NCI-H187 treated with DMSO at 0.1 percent for 48 hours (cell line): ENCODE measurements around the gene FUBP1.
"Not testable (repeated sequence)": the region's sequence is repeated elsewhere in the genome, so short reads cannot be mapped to it uniquely, and the experiment has no call there.

Experiments used
- DNase-seq: peaks from one replicate; lab custom pipeline; 2025; lab: John Stamatoyannopoulos, UW

FUBP1 gene

DNA sequence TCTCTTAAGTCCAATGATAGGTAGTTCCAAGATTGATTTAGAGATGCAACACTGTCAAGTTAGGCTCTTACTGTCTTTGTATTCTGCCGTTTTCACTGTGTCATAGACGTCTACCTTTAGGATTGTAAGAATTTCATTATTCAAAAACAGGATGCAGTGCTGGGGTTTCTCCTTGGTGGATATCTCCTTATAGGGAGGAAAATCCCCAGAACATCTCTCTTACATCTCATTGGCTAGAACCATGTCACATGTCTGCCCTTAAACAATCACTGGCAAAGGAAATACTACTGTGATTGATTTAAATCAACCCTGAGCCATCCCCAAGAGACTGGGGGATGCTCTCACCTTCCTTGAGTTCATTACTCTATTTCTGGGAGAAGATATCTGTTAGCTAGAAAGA, 10.9 kb upstream of the FUBP1 start:
- no peak for DNase-seq

DNA sequence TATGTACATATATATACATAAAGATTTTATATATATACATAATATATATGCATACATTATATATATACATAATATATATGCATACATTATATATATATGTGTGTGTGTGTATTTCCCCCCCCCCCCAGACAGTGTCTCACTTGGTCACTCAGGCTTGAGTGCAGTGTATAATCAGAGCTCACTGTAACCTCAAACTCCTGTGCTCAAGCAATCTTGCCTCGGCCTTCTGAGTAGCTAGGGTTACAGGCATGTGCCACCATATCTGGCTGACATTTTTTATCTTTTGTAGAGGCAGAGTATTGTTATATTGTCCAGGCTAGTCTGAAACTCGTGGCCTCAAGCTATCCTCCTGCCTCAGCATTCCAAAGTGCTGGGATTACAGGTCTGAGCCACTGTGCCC, 9.0 kb upstream of the FUBP1 start:
- DNase-seq: no peak

DNA sequence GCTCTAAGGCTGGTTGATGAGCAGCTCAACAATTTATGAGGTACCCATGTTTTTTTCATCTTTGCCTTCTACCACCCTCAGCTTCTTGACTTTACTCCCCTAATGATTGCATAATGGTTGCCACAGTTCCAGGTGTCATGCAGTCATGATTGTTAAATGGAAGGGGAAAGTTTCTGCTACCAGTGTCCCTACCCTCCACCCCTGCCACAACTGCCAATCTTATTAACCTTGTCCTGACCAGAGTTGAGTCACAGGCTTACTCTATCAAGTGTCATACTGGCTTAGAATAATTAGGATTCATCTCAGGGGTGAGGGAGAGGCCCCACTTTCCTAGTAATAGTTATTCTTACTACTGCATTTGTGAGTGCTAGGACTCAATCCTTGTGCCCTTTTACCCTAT, 7.9 kb upstream of the FUBP1 start:
- DNase-seq: no peak

DNA sequence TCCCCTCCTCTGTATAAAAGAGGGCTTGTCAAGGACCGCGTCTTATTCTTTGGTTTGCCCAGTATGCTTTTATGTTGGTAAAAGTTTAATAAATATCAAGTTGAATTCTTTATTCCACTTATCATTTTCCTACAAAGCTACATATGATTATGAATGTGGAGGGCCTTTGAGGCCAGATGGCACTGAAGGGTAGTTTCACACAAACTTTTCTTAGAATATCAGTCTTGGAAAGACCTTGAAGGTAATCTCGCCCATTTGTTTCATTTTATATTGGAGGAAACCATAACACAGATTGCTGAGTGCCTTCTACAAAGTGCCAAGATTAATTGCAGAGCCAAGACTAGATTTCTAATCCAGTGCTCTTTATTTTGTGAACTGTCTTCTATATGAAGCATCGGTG, 5.8 kb upstream of the FUBP1 start:
- no peak for DNase-seq

DNA sequence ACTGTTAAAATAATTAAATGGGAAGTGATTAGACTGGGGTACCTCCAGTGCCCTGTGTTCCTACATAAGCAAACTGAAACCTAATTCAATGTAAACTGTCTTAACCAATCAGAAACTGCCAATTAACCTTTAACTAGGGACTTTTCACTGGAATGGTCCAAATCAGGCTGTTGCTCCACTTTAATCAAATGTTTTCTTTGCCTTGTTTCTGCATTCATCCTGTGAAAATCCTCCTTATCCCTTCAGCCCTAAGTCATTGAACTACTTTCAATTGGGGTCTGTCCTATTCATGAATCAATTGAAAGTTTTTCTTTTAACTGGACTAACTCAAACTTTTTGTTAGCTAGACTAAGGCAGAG, 5.1 kb upstream of the FUBP1 start:
- no peak for DNase-seq

DNA sequence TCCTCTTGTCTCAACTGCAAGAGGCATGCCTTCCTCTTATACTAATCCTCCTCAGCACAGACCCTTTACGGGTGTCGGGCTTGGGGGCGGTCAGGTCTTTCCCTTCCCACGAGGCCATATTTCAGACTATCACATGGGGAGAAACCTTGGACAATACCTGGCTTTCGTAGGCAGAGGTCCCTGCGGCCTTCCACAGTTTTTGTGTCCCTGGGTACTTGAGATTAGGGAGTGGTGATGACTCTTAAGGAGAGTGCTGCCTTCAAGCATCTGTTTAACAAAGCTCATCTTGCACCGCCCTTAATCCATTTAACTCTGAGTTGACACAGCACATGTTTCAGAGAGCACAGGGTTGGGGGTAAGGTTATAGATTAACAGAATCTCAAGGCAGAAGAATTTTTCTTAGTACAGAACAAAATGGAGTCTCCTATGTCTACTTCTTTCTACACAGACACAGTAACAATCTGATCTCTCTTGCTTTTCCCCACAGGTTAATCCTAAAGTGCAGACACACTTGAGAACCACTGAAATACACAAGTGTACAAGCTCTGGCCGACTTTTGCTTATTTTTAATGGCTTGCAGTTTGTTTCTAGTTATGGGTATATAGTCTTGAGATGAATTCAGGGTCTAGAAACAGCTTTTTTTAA, 4.6 kb upstream of the FUBP1 start:
- DNase-seq: not testable (repeated sequence)

DNA sequence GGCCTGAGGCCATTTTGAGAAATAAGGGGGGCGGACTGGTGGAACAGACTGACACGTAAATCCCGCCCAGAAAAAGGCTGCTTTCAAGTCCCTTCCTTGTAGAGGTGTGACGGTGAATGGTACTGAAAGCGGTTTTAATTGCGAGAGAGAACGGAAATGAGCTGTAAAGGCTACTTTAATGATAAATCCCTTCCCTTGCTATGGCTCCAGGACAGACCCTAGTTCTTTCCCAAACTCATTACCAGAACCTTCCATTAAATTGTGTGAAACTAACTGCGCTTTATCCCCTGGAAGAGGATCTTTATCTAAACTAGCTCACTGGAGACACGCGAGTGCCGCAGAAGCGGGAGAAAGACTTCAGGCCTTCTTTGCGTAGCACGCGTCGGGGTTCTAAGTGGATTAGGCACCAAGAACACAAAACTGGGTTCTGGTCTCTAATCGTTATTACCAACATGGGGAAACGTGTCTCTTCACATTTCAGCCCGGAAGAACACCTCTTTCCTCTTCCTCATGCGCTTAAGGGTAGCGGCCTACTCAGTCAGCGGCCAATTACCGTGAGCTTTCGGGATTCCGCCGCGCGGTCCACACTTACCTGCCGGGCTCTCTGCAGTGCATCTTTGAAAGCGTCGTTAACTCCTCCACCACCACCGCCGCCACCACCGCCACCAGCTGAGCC, 441 bp downstream of the FUBP1 start:
- DNase-seq: peak; percentile 42

DNA sequence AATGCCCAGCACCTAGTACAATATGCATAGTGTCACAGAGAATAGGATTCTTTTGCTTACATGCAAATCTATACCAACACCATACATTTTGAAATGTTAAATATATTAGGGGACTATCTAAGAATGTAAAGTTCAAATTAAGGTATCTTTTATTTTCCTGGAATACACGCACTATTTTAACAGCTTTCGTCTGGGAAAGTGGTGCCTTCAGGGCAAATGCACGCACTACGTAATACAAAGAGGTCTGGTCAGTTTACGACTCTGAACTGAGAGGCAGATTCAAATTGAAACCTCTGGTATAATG, 931 bp downstream of the FUBP1 start:
- DNase-seq: no peak

DNA sequence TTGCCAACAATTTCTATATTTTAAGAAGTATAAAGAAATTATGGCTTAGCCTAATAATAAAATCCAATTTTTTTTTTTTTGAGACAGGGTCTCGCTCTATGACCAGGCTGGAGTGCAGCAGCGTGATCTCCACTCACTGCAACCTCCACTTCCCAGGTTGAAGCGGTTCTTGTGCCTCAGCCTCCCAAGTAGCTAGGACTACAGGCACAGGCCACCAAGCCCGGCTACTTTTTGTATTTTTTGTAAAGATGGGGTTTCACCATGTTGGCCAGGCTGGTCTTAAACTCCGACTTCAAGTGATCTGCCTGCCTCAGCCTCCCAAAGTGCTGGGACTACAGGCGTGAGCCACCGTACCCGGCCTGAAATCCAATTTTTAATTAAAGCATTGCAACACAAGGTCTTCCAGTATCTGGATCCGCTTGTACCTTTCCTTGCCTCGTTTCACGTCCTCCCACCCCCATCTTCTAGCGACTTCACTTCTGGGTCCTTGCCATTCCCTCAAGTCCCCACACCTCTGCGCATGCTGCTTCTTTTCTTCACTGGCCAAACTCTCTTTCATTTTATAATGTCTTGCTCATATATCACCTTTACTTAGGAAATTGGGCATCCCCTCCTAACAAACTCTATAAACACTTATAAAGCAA, 2.3 kb downstream of the FUBP1 start:
- DNase-seq: no peak

DNA sequence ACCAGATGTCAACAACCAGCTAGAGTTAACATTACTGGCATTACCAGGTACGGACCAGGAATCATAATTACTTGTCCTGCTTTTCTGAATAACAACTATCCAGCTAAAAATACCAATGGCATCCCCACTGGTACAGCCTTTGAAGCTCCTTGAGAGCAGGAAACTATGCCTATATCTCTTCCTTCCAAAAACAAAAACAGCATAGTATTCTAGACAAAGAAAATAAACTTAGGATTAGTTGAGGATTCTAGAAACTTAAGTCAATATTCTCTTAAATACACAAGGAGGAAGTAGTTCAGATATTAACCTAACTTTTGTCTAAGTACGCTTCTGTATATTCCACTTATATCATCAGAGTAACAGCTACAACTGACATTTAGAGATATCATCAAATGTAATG, 3.0 kb downstream of the FUBP1 start:
- no peak for DNase-seq

DNA sequence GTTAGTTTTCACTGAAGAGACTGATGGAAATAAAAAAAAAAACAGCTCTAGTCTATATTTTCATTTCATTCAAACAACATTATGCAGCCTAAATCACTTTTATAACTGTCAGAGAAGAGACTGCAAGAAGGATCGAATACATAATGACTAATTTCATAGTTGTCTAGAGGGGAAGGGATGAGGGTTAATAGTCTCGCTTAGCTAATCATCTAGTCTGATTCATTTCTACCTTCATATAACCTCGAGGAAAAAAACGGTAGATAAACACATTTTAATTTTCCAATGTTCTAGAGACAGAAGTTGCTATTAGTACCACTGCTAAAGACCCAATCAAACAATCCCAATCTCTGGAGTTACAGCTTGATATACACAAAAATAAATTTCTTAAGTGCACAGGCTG, 3.5 kb downstream of the FUBP1 start:
- DNase-seq: no peak

DNA sequence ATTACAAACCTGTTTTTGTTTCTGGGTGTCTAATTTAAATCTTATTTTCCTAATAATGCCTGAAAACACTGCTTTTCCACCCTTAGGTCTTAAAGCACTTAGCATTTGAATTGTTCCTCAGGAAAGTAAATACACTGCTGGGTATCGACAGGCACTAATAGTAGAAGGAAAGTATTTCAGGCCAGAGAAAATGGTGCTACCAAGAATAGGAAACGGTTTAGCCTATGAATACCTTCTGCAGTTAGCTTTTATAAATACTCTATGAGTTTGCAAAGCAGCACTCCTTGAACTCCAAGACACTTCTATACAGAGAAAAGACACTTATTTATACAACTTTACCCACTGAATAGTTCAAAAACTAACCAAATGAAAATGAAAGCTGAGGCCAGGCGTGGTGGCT, 6.8 kb downstream of the FUBP1 start:
- no peak for DNase-seq

DNA sequence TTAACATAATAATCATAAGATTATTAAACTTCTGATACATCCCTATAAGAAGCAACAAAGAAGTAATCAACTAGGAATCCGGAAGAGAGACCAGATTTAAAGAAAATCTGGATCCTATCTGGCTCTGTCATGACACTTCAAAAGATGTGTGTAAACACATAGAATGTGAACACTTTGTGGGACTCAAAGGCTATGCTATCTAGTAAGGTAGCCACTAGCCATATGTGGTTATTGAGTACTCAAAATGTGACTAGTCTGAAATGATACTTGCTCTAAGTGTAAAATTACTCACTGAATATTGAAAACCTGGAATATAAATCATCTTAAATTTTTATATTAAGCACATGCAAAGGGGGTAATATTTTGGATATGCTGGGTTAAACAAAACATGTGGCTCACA, 8.7 kb downstream of the FUBP1 start:
- no peak for DNase-seq

DNA sequence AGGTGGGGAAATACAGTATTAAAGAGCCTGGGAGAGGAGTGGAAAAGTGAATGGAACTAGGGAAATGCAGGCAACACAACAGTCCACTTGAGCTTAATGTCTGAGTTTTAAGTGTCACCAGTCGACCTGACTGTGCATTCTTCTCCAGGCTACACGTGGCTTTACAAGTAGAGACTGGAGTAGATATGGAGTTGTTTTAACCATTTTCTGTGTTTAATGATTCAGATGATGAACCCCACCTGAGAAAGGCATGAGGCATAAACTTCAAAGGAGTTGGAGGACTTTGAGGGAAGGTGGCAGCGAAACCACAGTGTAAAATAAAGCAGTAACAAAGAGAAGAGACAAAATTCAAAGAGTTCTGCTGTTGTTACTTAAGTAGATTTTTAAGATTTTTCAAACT, 12.6 kb downstream of the FUBP1 start:
- DNase-seq: no peak

DNA sequence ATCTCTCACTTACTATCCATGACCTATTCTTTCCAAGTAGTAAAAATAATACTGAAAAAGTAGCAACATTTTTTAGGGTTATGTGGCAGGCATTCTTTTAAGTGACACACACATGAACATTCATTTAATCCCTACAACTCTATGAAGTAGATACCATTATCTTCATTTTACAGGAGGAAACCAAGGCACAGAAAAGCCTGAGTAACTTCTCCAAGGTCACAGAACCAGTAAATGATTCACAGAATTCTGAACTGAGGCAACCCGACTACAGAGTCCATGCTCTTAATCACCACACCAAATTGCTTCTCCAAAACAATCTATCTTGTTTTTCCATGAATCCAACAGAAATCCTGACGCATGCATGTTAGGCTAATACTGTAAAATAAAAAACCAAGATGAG, 17.5 kb downstream of the FUBP1 start:
- DNase-seq: no peak

DNA sequence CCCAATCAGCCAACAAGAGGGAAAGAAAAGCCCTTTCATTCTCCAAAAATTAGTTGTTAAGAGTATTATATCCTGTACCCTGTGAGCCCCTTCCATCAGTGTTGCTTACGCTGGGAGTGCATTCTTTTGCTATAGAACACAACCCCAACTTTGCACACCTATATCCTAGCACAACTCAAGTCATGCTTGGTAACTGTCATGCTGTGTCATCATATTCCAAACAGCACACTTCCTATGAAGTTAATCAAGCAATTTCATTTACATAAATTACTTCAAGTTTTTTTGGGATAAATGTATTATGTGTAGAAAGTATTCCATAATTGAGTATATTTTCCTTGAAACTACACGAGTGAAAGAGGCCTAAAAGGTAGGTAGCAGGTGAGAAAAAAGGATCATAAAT, 20.0 kb downstream of the FUBP1 start:
- DNase-seq: no peak

DNA sequence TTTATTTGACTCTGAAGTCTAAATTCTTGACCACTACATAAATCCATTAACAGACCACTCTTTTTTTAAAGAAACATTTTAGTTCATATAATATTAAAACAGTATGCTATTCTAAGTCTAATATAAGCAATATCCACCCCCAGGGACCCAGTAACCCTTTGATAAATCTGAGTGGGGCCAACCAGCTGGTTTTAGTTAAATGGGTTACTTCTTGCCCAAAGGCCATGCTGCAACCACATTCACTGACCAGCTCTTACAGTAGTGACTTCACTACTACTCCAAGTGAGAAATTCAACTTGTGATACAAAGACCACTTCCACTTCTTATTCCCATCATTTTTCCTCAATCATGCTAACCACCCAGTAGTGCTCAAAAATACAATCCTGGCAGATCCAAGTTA, 20.5 kb downstream of the FUBP1 start:
- no peak for DNase-seq

DNA sequence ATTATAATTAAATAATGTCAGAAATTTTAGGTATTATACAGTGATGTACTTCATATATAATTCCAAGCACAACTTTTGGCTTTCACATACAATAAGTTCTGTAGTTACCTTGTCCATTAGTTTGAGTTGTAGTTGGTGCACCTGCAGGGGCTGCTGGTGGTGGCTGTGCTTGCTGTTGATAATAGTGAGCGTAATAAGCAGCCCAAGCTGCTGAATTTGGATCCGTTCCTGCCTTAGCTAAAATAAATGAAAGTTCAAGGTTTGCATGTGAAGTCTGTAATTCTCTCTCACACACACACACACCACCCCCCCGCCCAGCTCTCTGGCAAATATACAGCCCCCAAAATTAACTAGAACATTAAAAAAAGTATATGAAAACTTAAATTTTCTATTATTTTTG, 22.4 kb downstream of the FUBP1 start:
- no peak for DNase-seq

DNA sequence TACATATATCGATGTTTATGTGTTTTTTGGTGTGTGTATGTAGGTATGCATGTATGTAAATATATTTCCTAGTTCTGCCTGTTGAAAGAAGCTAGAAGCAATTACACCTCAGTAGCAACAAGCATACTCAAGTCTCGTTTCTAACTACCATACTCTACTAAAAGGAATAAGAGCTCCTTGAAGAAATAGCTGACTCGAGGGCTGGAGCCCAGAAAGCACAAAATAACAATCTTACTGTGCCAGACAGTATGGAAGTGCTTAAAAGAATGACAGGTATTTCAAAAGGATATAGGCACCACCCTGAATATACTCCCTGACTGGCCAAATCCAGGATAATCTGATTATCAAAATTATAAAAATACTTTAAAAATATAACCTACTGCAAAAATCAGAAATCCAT, 23.2 kb downstream of the FUBP1 start:
- DNase-seq: no peak

DNA sequence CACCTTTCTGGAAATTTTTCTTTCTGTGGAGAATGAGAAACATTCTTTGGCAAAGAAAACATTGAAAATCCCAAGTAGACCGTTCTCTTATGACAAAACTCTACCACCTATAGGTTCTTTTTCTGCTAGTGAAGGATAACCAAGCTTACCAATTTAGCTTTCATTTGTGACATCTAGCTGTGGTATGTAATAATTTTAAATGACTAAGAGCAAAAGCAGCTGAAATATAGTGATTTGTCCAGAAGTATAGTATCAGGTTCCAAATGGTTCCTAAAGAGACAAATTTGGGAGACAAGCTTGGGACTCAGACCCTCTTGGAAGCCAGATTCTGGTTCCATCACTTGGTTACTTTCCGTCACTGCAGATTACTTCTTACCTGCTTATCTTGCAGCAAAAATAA, 24.4 kb downstream of the FUBP1 start:
- no peak for DNase-seq

DNA sequence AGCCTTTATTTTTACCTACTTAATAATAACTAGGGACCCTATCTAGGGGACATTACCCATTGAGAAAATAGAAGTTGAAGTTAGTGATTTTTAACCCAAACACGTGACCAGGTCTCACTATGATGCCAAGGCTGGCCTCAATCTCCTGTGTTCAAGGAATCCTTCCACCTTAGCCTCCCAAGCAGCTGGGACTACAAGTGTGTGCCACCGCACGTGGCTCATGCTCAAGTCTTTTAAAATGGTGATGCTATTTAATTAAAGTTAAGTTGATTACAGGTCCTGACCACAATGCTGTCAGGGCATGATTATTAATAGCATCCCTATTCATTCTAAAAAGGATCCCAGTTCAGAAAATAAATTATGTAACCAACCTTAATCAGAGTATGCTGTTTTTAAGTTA, 25.0 kb downstream of the FUBP1 start:
- DNase-seq: no peak

DNA sequence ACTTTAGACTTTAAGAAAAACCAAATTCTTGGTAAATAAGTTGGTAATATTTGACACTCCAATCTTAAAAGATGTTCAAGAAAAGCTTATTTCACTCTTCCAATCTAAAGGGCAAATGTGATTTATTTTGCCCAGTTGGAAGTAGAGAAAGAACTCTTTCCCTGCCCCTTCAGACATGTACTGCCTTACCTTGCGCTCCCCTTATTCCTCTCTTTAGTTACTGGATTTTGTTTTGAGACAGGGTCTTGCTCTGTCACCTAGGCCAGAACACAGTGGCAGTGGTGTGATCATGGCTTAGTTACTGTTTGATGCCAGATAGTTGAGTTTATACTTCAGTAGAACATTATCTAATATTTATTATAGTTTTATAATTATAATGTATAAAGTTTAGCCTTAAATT, 27.5 kb downstream of the FUBP1 start:
- DNase-seq: no peak

DNA sequence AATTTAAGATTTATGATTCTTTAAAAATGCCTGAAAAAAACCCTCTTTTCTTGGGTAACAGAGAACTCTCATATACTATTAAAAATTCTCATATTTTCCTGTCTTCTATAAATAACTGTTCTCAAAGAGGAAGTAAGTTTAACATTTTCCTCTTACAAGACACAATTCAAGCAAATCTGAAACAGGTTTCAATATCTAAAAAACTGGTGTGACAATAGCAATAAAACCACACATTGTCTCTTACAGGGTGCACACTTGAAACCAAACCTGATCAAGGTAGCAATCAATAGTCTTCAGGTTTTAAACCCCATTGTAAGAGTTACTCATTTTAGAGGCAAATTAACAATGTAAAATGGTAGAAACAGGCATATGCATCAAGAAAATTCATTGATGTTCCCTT, 28.0 kb downstream of the FUBP1 start:
- DNase-seq: no peak

DNA sequence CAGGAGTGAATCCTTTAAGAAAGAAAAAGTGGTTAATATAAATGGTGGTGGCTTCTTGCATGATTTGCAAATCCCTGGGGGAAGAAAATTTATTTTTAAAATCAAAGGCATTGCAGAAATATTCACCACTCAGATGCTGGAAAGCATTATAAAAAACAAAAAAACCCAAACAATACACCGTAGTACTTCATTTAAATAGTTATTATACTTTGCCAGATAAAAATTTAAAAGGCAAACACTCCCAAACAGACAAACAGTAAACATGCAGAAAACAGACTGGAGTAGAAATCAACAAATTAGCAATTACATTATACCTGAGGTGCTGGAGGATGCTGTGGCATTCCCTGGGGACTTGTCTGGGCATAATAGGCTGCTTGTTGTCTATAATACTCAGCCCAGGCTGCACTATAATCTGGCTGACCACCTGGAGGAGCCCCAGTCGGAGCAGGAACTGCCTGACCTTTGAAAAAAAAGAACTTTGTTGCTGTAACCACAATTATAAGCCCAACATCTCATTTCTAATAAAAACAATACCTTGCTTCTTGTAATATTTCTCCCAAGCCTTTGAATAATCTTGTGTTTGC, 29.9 kb downstream of the FUBP1 start:
- no peak for DNase-seq
